A549 (cell line): ENCODE measurements around the gene SUPT20HL1.

ENCODE experiments used
- CEBPB ChIP-seq, 2 experiments: fragments of >200 bp in 1 of 2; sonication (Bioruptor Twin) in 1 of 2; formaldehyde crosslinking in 1 of 2; IDR thresholded peaks; 2 replicates each; pipeline ENCODE4 v1.6.1; 2012 to 2016
- CTCF ChIP-seq: fragments of >200 bp; sonication (Bioruptor Twin); formaldehyde crosslinking; IDR thresholded peaks from 3 replicates; pipeline ENCODE4 v1.5.1; 2016
- ELK1 ChIP-seq: fragments of 150-350 bp; IDR thresholded peaks from 2 replicates; pipeline ENCODE4 v1.6.1; 2014; ENCODE audit warnings: low read depth, mild to moderate bottlenecking, low read length
- EP300 ChIP-seq, 2 experiments: fragments of >200 bp; sonication (Bioruptor Twin); formaldehyde crosslinking; IDR thresholded peaks; 2 replicates in 1 of 2; 3 replicates in 1 of 2; pipeline ENCODE4 v1.6.1; 2016 to 2017
- JUNB ChIP-seq: fragments of >200 bp; sonication (Bioruptor Twin); formaldehyde crosslinking; IDR thresholded peaks from 2 replicates; pipeline ENCODE4 v1.6.1; 2016
- MYC ChIP-seq: IDR thresholded peaks from 2 replicates; pipeline ENCODE4 v1.6.1; 2012; ENCODE audit warnings: mild to moderate bottlenecking, inconsistent platforms, low read length, improper control_type of control experiment, borderline replicate concordance
- NR3C1 ChIP-seq: fragments of >200 bp; sonication (Bioruptor Twin); formaldehyde crosslinking; IDR thresholded peaks from 3 replicates; pipeline ENCODE4 v1.6.1; 2017
- POLR2A ChIP-seq: IDR thresholded peaks from 2 replicates; pipeline ENCODE4 v1.6.1; 2012; ENCODE audit warnings: mild to moderate bottlenecking, low read length
- POLR2AphosphoS2 ChIP-seq: conservative IDR thresholded peaks from 2 replicates; pipeline ENCODE4 v1.6.1; 2012; ENCODE audit warnings: low read length, improper control_type of control experiment, inconsistent platforms
- RAD21 ChIP-seq, 2 experiments: fragments of >200 bp in 1 of 2; sonication (Bioruptor Twin) in 1 of 2; formaldehyde crosslinking in 1 of 2; IDR thresholded peaks in 1 of 2; conservative IDR thresholded peaks in 1 of 2; 2 replicates in 1 of 2; 3 replicates in 1 of 2; pipeline ENCODE4 v1.6.1; 2012 to 2018; ENCODE audit warnings: inconsistent platforms in 1 of 2
- RARB ChIP-seq: fragments of 250-450 bp; sonication (Bioruptor Pico); IDR thresholded peaks from 2 replicates; pipeline ENCODE4 v1.8.0; 2021; ENCODE audit warnings: mild to moderate bottlenecking, moderate library complexity
- REST ChIP-seq: fragments of 200-600 bp; sonication (generic); IDR thresholded peaks from 2 replicates; pipeline ENCODE4 v1.6.1; 2016; ENCODE audit warnings: antibody characterized with exemption, mild to moderate bottlenecking, moderate library complexity
- USF2 ChIP-seq: fragments of 450-650 bp; IDR thresholded peaks from 2 replicates; pipeline ENCODE4 v1.6.1; 2014; ENCODE audit warnings: antibody characterized with exemption
- ZFP36 ChIP-seq: fragments of 450-650 bp; IDR thresholded peaks from 2 replicates; pipeline ENCODE4 v1.6.1; 2014; ENCODE audit warnings: borderline replicate concordance; ENCODE audit not compliant: partially characterized antibody

- TF ChIP-seq CTCF = no peak
- no peak for TF ChIP-seq POLR2A
- no peak for TF ChIP-seq ZFP36
- TF ChIP-seq ELK1 = no peak
- TF ChIP-seq JUNB = no peak
- no peak for TF ChIP-seq USF2
- TF ChIP-seq REST = no peak
- no peak for TF ChIP-seq POLR2AphosphoS2
- TF ChIP-seq MYC = no peak
- TF ChIP-seq CEBPB (IDR thresholded peaks at IDR 0.05) = no peak
- TF ChIP-seq RARB (CRISPR knock-in tag) = no peak
- TF ChIP-seq RAD21 (conservative IDR thresholded peaks at IDR 0.05 in 1 of 2, IDR thresholded peaks at IDR 0.05 in 1 of 2) = no peak
- TF ChIP-seq NR3C1 = no peak
- no peak for TF ChIP-seq EP300 (IDR thresholded peaks at IDR 0.05)
These were observed 24.6 kb upstream of the SUPT20HL1 start for GRCh38 chrX:24335871-24336270.
